Choroid plexus epithelial cell (primary cell): ENCODE data around the gene CYBB.

ENCODE experiments used
- DNase-seq: peaks from one replicate; pipeline ENCODE4 v3.0.0-alpha.2; 2010; ENCODE audit warnings: low read depth
- H3K4me3 ChIP-seq: 2 replicates; pipeline ENCODE4 v1.5.1; 2011; ENCODE audit warnings: low read depth, mild to moderate bottlenecking, control low read depth, low read length, moderate library complexity
- TF ChIP-seq, protein P1 (sequence below): conservative IDR thresholded peaks from 2 replicates; pipeline ENCODE4 v1.5.1; 2011; ENCODE audit warnings: low read depth, mild to moderate bottlenecking, control low read depth, inconsistent platforms, low read length, moderate library complexity

The CYBB gene

DNA sequence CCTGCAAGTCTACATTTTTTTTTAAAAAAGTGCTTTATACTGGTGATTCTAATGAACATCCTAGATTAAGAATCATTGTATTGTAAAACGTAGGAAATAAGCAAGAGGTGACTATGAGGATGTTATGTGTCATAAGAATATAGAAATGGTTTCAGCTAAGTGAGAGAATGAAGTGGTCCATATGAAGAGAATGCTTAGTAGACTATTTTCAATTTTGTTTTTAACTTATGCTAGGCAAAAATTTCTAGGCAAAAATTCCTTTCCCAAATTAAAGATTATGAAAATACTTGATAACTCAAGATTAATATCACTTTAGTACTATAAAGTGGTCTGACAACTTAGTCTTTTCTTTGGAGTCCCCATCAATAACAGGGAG lies 66.7 kb downstream of the CYBB start:
- DNase-seq = no peak
- peak overlapping the region; percentile 75 for H3K4me3 ChIP-seq
- TF ChIP-seq, protein P1, sequence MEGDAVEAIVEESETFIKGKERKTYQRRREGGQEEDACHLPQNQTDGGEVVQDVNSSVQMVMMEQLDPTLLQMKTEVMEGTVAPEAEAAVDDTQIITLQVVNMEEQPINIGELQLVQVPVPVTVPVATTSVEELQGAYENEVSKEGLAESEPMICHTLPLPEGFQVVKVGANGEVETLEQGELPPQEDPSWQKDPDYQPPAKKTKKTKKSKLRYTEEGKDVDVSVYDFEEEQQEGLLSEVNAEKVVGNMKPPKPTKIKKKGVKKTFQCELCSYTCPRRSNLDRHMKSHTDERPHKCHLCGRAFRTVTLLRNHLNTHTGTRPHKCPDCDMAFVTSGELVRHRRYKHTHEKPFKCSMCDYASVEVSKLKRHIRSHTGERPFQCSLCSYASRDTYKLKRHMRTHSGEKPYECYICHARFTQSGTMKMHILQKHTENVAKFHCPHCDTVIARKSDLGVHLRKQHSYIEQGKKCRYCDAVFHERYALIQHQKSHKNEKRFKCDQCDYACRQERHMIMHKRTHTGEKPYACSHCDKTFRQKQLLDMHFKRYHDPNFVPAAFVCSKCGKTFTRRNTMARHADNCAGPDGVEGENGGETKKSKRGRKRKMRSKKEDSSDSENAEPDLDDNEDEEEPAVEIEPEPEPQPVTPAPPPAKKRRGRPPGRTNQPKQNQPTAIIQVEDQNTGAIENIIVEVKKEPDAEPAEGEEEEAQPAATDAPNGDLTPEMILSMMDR = no peak

DNA sequence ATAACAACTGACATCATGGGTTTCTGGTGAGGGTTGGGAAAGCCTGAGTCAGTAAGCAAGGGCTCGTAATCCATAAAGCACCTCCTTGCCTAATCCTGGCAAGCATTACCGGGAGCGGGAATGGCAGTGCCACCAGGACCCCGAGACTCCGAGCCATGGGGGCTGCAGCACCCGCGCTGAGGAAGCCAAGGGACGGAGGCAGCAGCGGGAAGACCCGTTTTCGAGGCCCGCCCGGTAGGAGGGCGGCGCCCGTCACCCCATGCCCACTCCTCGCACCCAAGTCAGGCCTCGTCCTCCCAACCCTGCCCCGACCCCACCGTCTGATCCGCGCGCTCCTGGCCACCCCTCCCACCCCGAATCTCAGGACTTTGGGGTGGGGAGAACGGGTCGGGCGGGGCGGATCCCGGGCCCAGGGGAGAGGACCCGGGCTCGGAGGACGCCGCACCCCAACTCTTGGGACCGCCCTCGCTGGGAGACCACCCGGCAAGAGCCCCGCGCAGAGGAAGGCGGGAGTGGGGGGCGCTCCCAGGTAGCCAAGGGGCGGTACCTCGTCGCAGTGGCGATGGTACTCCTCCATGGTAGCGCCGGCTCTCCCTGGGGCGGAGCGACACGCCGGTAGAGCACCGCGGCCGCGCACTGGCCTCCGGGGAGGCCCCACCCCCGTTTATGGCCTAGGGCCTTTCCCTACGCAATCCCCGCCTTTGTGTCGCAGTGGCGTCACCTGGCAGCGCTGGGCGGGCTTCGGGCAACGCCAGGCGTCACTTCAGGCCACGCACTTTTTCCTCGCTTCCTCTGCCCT lies 67.3 kb downstream of the CYBB start, which contains the start of gene DYNLT3:
Gene DYNLT3, minus strand, starts transcription at position 638 of the 799 bp plus-strand sequence. Its CDS starts 61 bp downstream, at position 577.
- H3K4me3 ChIP-seq = peak within 1 kb of the TSS; percentile 75
- TF ChIP-seq, protein P1 = no peak
- DNase-seq = peak; percentile 61

DNA sequence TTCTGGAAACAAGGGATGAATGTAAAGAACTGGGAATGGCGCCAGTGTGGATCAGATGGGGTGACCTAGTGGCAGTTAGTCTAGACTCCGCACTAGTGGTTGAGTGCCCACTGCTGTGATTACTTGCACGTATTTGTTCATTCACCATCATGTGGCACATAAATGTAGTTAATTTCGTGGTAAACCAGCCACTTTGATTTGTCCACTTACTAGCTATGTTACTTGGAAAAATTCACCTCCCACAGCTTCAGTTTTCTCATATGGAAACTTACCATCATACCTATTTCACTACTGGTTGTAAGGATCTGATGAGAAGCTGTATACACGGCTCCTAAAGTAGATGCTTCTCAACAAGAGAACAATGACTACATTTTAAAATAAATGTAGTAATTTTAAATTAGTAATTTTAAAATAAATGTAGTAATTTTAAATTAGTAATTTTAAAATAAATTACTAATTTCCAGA lies 67.9 kb downstream of the CYBB start:
- no peak for DNase-seq
- TF ChIP-seq, protein P1 = no peak
- peak overlapping the region; percentile 75 for H3K4me3 ChIP-seq

GRCh38 chrX:37854148-37854547 lies 74.3 kb downstream of the CYBB start:
- no peak overlapping the region for H3K4me3 ChIP-seq
- TF ChIP-seq, protein P1 = no peak
- no peak for DNase-seq

DNA sequence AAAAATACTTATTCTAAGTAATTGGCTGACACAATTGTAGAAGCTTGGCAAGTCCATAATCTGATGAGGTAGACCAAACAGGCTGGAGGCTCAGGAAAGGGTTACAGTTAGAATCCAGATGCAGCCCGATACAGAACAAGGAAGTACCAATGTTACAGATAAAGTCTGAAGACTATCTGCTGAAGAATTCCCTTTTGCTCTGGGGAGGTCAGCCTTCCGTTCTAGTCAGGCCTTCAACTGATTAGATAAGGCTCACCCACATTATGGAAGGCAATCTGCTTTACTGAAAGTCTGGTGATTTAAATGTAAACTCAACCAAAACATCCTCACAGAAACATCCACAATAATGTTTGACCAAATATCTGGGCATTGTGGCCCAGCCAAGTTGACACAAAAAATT lies 74.9 kb downstream of the CYBB start:
- TF ChIP-seq, protein P1 = no peak
- no peak for DNase-seq
- H3K4me3 ChIP-seq = no peak overlapping the region

DNA sequence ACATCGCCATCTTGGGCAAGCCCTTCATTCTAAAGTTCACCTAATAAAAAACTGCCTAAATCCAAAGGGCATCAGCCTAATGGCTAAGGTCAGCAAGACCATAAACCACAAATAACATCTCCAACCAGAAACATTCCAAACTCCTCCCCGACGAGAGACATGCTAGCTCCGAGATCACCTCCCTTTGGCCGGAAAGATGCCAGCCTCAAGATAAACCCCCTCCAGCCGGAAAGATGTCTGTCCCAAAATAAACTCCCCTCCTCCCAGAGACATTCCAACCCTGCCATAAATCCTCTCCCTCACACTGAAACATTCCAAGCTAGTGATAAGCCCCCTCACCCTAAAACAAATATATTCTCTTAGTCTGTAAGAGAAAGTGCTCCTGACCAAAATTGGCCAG lies 80.9 kb downstream of the CYBB start:
- TF ChIP-seq, protein P1 = no peak
- H3K4me3 ChIP-seq = no peak overlapping the region
- DNase-seq = no peak

DNA sequence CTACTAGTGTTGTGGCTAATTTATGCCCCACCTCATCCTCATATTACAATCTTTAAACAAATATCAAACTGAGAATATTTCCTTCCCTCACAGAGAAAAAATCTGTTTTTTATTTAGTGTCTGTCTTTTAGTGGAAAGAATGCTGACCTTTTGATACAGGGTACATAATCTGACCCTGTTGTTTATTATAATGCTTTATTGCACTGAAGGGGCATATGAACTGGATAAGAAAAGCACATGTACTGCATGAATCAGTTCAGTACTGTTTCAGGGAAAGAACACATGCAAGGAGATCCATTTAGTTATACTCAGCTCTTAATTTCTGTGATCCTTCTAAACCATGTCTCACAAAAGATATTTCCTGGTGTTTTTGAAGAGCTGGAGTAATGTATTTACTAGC lies 83.0 kb downstream of the CYBB start:
- TF ChIP-seq, protein P1 = no peak
- no peak overlapping the region for H3K4me3 ChIP-seq
- DNase-seq = no peak
